ENCODE data around the gene KRT73. TPM values are rescaled to one million over a fixed set of nuclear protein-coding genes. Genes with fewer than 3 reads are reported as not detected.

KRT73 gene
- total and polyA plus RNA-seq, 7 experiments from 2014 or later, result 1.0 to 96.4 (median 26.7) TPM

- Mint-ChIP-seq H3K4me1 (peaks cover 45 to 98% (median 85%) of the 10 kb centered on the region in 7 donors), H3K9me3 (peaks cover 0 to 2% (median 0%) of the 10 kb centered on the region in 11 donors), H3K36me3 (peaks cover 0 to 12% (median 0%) of the 10 kb centered on the region in 5 donors), H3K27me3 (peaks cover 0 to 13% (median 0%) of the 10 kb centered on the region in 5 donors), H3K27ac (peak overlapping the region in 8 of 9 donors; percentile 81 to 96 (median 93)), H3K4me3 (peak overlapping the region in 8 of 10 donors; percentile 40 to 95 (median 88))
- ChIA-PET CTCF (interaction anchor here (1.2 to 1.3 kb wide), 2 partner anchors 18 to 43 kb away, joined by 3 to 6 read pairs; no protein-coding TSS in a partner anchor), POLR2A (interaction anchor here (1.3 to 12.4 kb wide), 2 partner anchors 15 to 17 kb away, joined by 7 to 227 read pairs; partner anchors contain the start of gene KRT73)
- H3K36me3 ChIP-seq (ENCODE audit: control insufficient read depth in 2 of 3, insufficient read depth in 3 of 3, low read length in 3 of 3), result no peaks in the 10 kb centered on the region
- H3K4me3 ChIP-seq (ENCODE audit: low read length), result no peak overlapping the region
- intact Hi-C loops (cut with micrococcal nuclease), result no loop called here
- H3K9me3 ChIP-seq (ENCODE audit: control insufficient read depth in 2 of 3, low read length in 3 of 3), result no peaks in the 10 kb centered on the region
- no peaks in the 10 kb centered on the region for H3K27me3 ChIP-seq (ENCODE audit: control insufficient read depth in 2 of 2, insufficient read depth in 2 of 2, low read length in 2 of 2)
- peak in 1 of 9 donors; percentile 8 for DNase-seq
- ATAC-seq, result no peak
- H3K4me1 ChIP-seq (ENCODE audit: control insufficient read depth in 2 of 2, insufficient read depth in 2 of 2, low read length in 2 of 2), result peaks cover 12 to 66% of the 10 kb centered on the region in 2 donors
- peak overlapping the region; percentile 61 for H3K27ac ChIP-seq (ENCODE audit: low read depth, low read length)
Measured at GRCh38 chr12:52628841-52629240, 10.5 kb upstream of the KRT73 start.

DNA sequence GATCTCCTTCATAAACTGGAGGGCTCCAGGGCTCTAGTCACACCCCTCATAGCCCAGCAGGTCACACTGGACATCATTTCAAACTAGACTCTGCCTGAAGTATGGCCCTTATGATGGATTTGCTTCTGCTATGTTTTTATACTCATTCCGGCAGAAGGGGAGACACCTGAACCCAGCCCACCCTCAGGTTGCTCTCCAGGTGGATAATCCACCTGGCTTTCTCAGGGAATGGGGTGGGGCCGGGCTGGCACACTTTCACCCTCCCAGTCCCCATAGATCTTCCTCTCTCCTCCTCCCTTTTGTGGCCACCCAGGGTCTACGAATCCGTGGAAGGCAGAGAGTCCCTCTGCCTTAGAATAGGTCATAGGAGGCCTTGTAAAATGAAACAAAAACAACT lies 9.8 kb upstream of the KRT73 start:
- intact Hi-C loops (cut with micrococcal nuclease), result no loop called here
- H3K4me3 Mint-ChIP-seq, result peak overlapping the region in 8 of 10 donors; percentile 40 to 95 (median 85)
- no peak overlapping the region for H3K27ac ChIP-seq (ENCODE audit: low read depth, low read length)
- H3K4me1 Mint-ChIP-seq, result peaks cover 41 to 97% (median 78%) of the 10 kb centered on the region in 7 donors
- peaks cover 5 to 59% of the 10 kb centered on the region in 2 donors for H3K4me1 ChIP-seq (ENCODE audit: control insufficient read depth in 2 of 2, insufficient read depth in 2 of 2, low read length in 2 of 2)
- H3K9me3 ChIP-seq (ENCODE audit: control insufficient read depth in 2 of 3, low read length in 3 of 3), result no peaks in the 10 kb centered on the region
- peaks cover 0 to 2% (median 0%) of the 10 kb centered on the region in 11 donors for H3K9me3 Mint-ChIP-seq
- peaks cover 0 to 12% (median 2%) of the 10 kb centered on the region in 5 donors for H3K36me3 Mint-ChIP-seq
- no peak overlapping the region for H3K4me3 ChIP-seq (ENCODE audit: low read length)
- ChIA-PET CTCF (no interaction called here), POLR2A (interaction anchor here (12.4 kb wide), 1 partner anchor 14 kb away, joined by 227 read pairs; the partner anchor contains the start of gene KRT73)
- ATAC-seq, result no peak
- peaks cover 0 to 18% (median 0%) of the 10 kb centered on the region in 5 donors for H3K27me3 Mint-ChIP-seq
- DNase-seq, result no peak
- no peaks in the 10 kb centered on the region for H3K36me3 ChIP-seq (ENCODE audit: control insufficient read depth in 2 of 3, insufficient read depth in 3 of 3, low read length in 3 of 3)
- H3K27me3 ChIP-seq (ENCODE audit: control insufficient read depth in 2 of 2, insufficient read depth in 2 of 2, low read length in 2 of 2), result no peaks in the 10 kb centered on the region
- peak overlapping the region in 8 of 9 donors; percentile 21 to 95 (median 84) for H3K27ac Mint-ChIP-seq

- intact Hi-C loops (cut with micrococcal nuclease), result no loop called here
- Mint-ChIP-seq H3K4me3 (peak overlapping the region in 7 of 10 donors; percentile 0 to 95 (median 87)), H3K27me3 (peaks cover 0 to 22% (median 0%) of the 10 kb centered on the region in 5 donors), H3K27ac (peak overlapping the region in 8 of 9 donors; percentile 13 to 95 (median 62)), H3K4me1 (peaks cover 40 to 97% (median 77%) of the 10 kb centered on the region in 7 donors), H3K36me3 (peaks cover 2 to 12% (median 4%) of the 10 kb centered on the region in 5 donors), H3K9me3 (peaks cover 0 to 7% (median 0%) of the 10 kb centered on the region in 11 donors)
- Histone ChIP-seq H3K36me3 (ENCODE audit: control insufficient read depth in 2 of 3, insufficient read depth in 3 of 3, low read length in 3 of 3) (no peaks in the 10 kb centered on the region), H3K4me1 (ENCODE audit: control insufficient read depth in 2 of 2, insufficient read depth in 2 of 2, low read length in 2 of 2) (peaks cover 5 to 53% of the 10 kb centered on the region in 2 donors), H3K27me3 (ENCODE audit: control insufficient read depth in 2 of 2, insufficient read depth in 2 of 2, low read length in 2 of 2) (no peaks in the 10 kb centered on the region), H3K4me3 (ENCODE audit: low read length) (no peak overlapping the region), H3K9me3 (ENCODE audit: control insufficient read depth in 2 of 3, low read length in 3 of 3) (no peaks in the 10 kb centered on the region), H3K27ac (ENCODE audit: low read depth, low read length) (peak overlapping the region; percentile 42)
- DNase-seq (peak in 1 of 9 donors; percentile 8), ATAC-seq (no peak)
- ChIA-PET CTCF (no interaction called here), POLR2A (interaction anchor here (1.4 to 12.4 kb wide), 4 partner anchors 9 to 17 kb away, joined by 4 to 227 read pairs (median 6); partner anchors contain the start of gene KRT73)
Measured at GRCh38 chr12:52627395-52628110, 9.2 kb upstream of the KRT73 start.

DNA sequence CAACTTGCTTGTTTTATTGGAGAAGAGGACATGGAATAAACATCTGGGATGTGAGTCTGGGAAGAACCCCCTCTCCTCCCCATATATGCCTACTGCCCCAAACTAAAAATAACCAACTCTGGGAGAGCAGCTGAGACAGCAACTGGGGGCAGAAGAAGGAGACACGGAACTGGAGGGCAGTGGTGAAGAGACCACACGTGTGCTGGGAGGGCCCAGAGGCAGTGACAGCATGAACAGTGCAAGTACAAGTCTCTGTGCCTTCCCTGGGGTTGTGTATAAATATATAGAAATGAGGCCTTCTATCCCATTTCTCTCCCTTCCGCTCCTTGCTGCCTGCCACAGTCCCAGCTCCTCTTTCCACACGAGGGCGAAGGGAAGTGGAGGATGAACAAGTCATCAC lies 4.0 kb upstream of the KRT73 start:
- peak overlapping the region in 2 of 10 donors; percentile 13 to 14 for H3K4me3 Mint-ChIP-seq
- CTCF ChIA-PET, result interaction anchor here (1.0 kb wide), 1 partner anchor 37 kb away, joined by 3 read pairs; no protein-coding TSS in a partner anchor
- peaks cover 0 to 27% (median 0%) of the 10 kb centered on the region in 5 donors for H3K27me3 Mint-ChIP-seq
- ATAC-seq, result no peak
- Histone ChIP-seq H3K4me3 (ENCODE audit: low read length) (no peak overlapping the region), H3K9me3 (ENCODE audit: control insufficient read depth in 2 of 3, low read length in 3 of 3) (no peaks in the 10 kb centered on the region), H3K36me3 (ENCODE audit: control insufficient read depth in 2 of 3, insufficient read depth in 3 of 3, low read length in 3 of 3) (no peaks in the 10 kb centered on the region), H3K27ac (ENCODE audit: low read depth, low read length) (no peak overlapping the region), H3K27me3 (ENCODE audit: control insufficient read depth in 2 of 2, insufficient read depth in 2 of 2, low read length in 2 of 2) (no peaks in the 10 kb centered on the region), H3K4me1 (ENCODE audit: control insufficient read depth in 2 of 2, insufficient read depth in 2 of 2, low read length in 2 of 2) (peaks cover 0 to 26% of the 10 kb centered on the region in 2 donors)
- POLR2A ChIA-PET, result interaction anchor here (0.6 to 1.7 kb wide), 3 partner anchors 60 to 260 kb away, joined by 3 to 4 read pairs (median 4); no protein-coding TSS in a partner anchor
- H3K27ac Mint-ChIP-seq, result peak overlapping the region in 3 of 9 donors; percentile 2 to 96 (median 94)
- no peak for DNase-seq
- H3K4me1 Mint-ChIP-seq, result peaks cover 8 to 96% (median 76%) of the 10 kb centered on the region in 7 donors
- intact Hi-C loops (cut with micrococcal nuclease), result no loop called here
- peaks cover 4 to 17% (median 9%) of the 10 kb centered on the region in 5 donors for H3K36me3 Mint-ChIP-seq
- peaks cover 0 to 7% (median 0%) of the 10 kb centered on the region in 11 donors for H3K9me3 Mint-ChIP-seq

DNA sequence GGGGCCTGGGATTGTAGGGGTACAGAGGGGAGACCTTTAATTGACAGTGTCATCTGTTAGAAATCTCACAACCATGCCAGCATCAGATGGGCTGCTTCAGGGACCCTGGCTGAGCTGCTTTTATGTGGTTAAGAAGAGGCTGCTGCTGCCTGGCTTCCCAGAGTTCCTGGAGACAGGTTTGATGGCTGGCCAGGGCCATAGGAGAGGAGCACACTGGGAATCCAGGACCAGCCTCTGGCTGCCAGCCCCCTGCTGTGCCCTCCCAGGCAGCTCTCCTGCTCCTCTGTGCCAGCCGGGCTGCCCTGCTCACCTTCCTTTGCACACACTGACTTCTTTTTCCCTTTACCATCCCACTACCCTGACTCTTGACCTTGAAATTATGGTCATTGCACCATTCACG lies 507 bp upstream of the KRT73 start:
- intact Hi-C loops (cut with micrococcal nuclease), result loop anchor here in 1 of 2 donors (10.0 kb wide), 1 partner anchor 1596 kb away; no protein-coding TSS in a partner anchor
- Histone ChIP-seq H3K4me1 (ENCODE audit: control insufficient read depth in 2 of 2, insufficient read depth in 2 of 2, low read length in 2 of 2) (peaks cover 6 to 48% of the 10 kb centered on the region in 2 donors), H3K36me3 (ENCODE audit: control insufficient read depth in 2 of 3, insufficient read depth in 3 of 3, low read length in 3 of 3) (no peaks in the 10 kb centered on the region), H3K27ac (ENCODE audit: low read depth, low read length) (no peak overlapping the region), H3K4me3 (ENCODE audit: low read length) (no peak overlapping the region), H3K27me3 (ENCODE audit: control insufficient read depth in 2 of 2, insufficient read depth in 2 of 2, low read length in 2 of 2) (no peaks in the 10 kb centered on the region), H3K9me3 (ENCODE audit: control insufficient read depth in 2 of 3, low read length in 3 of 3) (no peaks in the 10 kb centered on the region)
- Mint-ChIP-seq H3K36me3 (peaks cover 5 to 19% (median 8%) of the 10 kb centered on the region in 5 donors), H3K4me1 (peaks cover 20 to 96% (median 86%) of the 10 kb centered on the region in 7 donors), H3K4me3 (peak overlapping the region in 4 of 10 donors; percentile 18 to 32 (median 23)), H3K27me3 (peaks cover 0 to 13% (median 0%) of the 10 kb centered on the region in 5 donors), H3K9me3 (peaks cover 0 to 7% (median 0%) of the 10 kb centered on the region in 11 donors), H3K27ac (peak overlapping the region in 8 of 9 donors; percentile 78 to 98 (median 92))
- POLR2A ChIA-PET, result interaction anchor here (0.5 to 13.8 kb wide), 8 partner anchors 9 to 750 kb away, joined by 3 to 227 read pairs (median 12); partner anchors contain the start of genes KRT1 and KRT2
- DNase-seq, result no peak
- CTCF ChIA-PET, result interaction anchor here (0.6 to 1.8 kb wide), 6 partner anchors 12 to 252 kb away, joined by 3 to 4 read pairs (median 3); no protein-coding TSS in a partner anchor
- no peak for ATAC-seq

DNA sequence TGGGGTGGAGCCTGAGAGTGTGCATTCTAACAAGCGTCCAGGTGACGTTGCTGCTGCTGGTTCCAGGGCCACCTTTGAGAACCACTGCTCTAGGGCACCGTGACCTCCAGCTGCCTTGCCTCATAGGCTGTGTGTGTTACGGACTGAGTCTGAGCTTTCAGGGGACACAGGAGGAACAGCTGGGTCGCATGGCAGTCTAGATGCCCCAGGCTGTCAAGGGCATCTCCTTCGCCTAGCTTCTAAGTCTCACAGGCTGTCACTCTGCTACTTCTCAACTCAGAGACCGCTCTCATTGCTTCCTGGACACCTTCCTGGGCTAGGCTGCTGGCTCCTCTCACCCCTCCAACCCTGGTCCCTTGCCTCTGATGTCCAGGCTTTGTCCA lies 965 bp downstream of the KRT73 start:
- H3K36me3 Mint-ChIP-seq, result peaks cover 4 to 26% (median 11%) of the 10 kb centered on the region in 5 donors
- peak overlapping the region in 8 of 10 donors; percentile 46 to 85 (median 69) for H3K4me3 Mint-ChIP-seq
- ChIA-PET CTCF (interaction anchor here (0.6 to 1.6 kb wide), 4 partner anchors 13 to 253 kb away, joined by 3 to 6 read pairs (median 4); no protein-coding TSS in a partner anchor), POLR2A (interaction anchor here (0.8 to 13.8 kb wide), 10 partner anchors 7 to 250 kb away, joined by 3 to 227 read pairs (median 8); partner anchors contain the start of gene KRT2)
- ATAC-seq, result no peak
- Histone ChIP-seq H3K36me3 (ENCODE audit: control insufficient read depth in 2 of 3, insufficient read depth in 3 of 3, low read length in 3 of 3) (no peaks in the 10 kb centered on the region), H3K4me1 (ENCODE audit: control insufficient read depth in 2 of 2, insufficient read depth in 2 of 2, low read length in 2 of 2) (peaks cover 6 to 63% of the 10 kb centered on the region in 2 donors), H3K4me3 (ENCODE audit: low read length) (no peak overlapping the region), H3K9me3 (ENCODE audit: control insufficient read depth in 2 of 3, low read length in 3 of 3) (no peaks in the 10 kb centered on the region), H3K27ac (ENCODE audit: low read depth, low read length) (peak overlapping the region; percentile 84), H3K27me3 (ENCODE audit: control insufficient read depth in 2 of 2, insufficient read depth in 2 of 2, low read length in 2 of 2) (no peaks in the 10 kb centered on the region)
- intact Hi-C loops (cut with micrococcal nuclease), result loop anchor here in 1 of 2 donors (10.0 kb wide), 1 partner anchor 1597 kb away; no protein-coding TSS in a partner anchor
- peaks cover 0 to 4% (median 0%) of the 10 kb centered on the region in 5 donors for H3K27me3 Mint-ChIP-seq
- peak overlapping the region in 8 of 9 donors; percentile 94 to 99 (median 98) for H3K27ac Mint-ChIP-seq
- peaks cover 0 to 3% (median 0%) of the 10 kb centered on the region in 11 donors for H3K9me3 Mint-ChIP-seq
- no peak for DNase-seq
- peaks cover 35 to 97% (median 91%) of the 10 kb centered on the region in 7 donors for H3K4me1 Mint-ChIP-seq

All from naive thymus-derived CD4-positive, alpha-beta T cell (primary cell).